Mesothelial cell of epicardium (in vitro differentiated cells): ENCODE measurements around the gene RBMS3. TPM values are rescaled to one million over a fixed set of nuclear protein-coding genes. Genes with fewer than 3 reads are reported as not detected.
A peak's percentile ranks its signal among the peaks of the same experiment; 100 is the strongest.

Source experiments
- DNase-seq, 2 experiments: peaks; one replicate each; pipeline ENCODE4 v3.0.0; 2021; ENCODE audit warnings: low spot score in 2 of 2; ENCODE audit not compliant: unreplicated experiment in 2 of 2
- H3K27ac Mint-ChIP-seq: 2 replicates; pipeline ENCODE4 v1.8.0; 2021; ENCODE audit warnings: mixed read lengths
- H3K27me3 Mint-ChIP-seq: 2 replicates; pipeline ENCODE4 v1.8.0; 2021; ENCODE audit warnings: low read depth, mixed read lengths
- H3K36me3 Mint-ChIP-seq: 2 replicates; pipeline ENCODE4 v1.8.0; 2021; ENCODE audit warnings: mixed read lengths
- H3K4me1 Mint-ChIP-seq: 2 replicates; pipeline ENCODE4 v1.8.0; 2021; ENCODE audit warnings: mixed read lengths
- H3K4me3 Mint-ChIP-seq: 2 replicates; pipeline ENCODE4 v1.8.0; 2021; ENCODE audit warnings: mild to moderate bottlenecking, moderate library complexity, mixed read lengths
- H3K9me3 Mint-ChIP-seq: 2 replicates; pipeline ENCODE4 v1.8.0; 2021; ENCODE audit warnings: mixed read lengths
- total RNA-seq: library from RNA; stranded (reverse); gene quantifications from 3 replicates; pipeline ENCODE4 v1.2.1, GENCODE V29; 2021
- TF ChIP-seq, protein P1 (sequence below): fragments of 200-600 bp; sonication (generic); IDR thresholded peaks from one replicate; pipeline ENCODE4 v1.5.0; 2021; ENCODE audit warnings: antibody characterized with exemption; ENCODE audit not compliant: unreplicated experiment

Gene RBMS3
- total RNA-seq, 1 donor from 2014 or later, result 42.5 TPM

DNA sequence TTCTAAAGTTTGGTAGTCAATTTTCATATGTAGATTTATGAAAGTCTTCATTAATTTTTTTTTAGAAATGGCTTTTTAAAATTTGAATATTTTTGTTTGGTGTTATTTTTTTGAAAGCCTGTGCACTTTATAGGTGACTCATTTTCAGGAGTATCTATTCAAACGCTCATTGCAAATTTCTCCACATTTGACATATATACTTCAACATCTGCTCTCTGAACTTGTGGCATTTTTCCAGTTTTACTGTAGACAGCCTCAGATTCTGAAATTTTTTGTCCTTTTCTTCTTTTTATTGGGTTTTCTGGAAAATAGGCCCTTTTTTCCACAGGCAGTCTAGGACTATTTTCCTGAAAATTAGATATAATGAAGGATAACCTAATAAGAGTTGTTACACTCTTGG, 396.6 kb downstream of the RBMS3 start:
- Mint-ChIP-seq H3K9me3 (peaks cover 36% of the 10 kb centered on the region), H3K4me1 (peaks cover 32% of the 10 kb centered on the region), H3K4me3 (no peak overlapping the region), H3K27ac (no peak overlapping the region), H3K36me3 (peaks cover 29% of the 10 kb centered on the region), H3K27me3 (no peaks in the 10 kb centered on the region)
- TF ChIP-seq, protein P1, sequence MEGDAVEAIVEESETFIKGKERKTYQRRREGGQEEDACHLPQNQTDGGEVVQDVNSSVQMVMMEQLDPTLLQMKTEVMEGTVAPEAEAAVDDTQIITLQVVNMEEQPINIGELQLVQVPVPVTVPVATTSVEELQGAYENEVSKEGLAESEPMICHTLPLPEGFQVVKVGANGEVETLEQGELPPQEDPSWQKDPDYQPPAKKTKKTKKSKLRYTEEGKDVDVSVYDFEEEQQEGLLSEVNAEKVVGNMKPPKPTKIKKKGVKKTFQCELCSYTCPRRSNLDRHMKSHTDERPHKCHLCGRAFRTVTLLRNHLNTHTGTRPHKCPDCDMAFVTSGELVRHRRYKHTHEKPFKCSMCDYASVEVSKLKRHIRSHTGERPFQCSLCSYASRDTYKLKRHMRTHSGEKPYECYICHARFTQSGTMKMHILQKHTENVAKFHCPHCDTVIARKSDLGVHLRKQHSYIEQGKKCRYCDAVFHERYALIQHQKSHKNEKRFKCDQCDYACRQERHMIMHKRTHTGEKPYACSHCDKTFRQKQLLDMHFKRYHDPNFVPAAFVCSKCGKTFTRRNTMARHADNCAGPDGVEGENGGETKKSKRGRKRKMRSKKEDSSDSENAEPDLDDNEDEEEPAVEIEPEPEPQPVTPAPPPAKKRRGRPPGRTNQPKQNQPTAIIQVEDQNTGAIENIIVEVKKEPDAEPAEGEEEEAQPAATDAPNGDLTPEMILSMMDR, result no peak
- no peak for DNase-seq

DNA sequence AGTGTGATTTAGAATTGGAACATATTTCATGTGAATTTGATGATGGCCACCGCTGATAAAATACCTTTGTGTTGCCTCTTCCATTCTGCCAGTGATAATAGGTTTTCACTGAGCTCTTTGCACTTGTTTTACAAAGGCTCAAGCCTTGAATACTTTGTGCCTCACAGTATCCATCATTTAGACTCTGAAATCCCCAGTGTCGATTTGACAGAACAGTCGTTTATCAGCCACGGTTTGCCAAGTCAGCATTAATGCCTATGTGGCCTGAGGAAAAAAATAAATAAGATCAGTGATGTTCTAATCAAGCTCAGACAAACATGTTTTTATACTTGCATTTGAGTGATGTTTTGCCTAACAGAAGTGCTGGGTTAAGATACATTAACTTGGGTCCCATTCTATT, 399.1 kb downstream of the RBMS3 start:
- H3K4me3 Mint-ChIP-seq, result no peak overlapping the region
- TF ChIP-seq, protein P1, result no peak

DNA sequence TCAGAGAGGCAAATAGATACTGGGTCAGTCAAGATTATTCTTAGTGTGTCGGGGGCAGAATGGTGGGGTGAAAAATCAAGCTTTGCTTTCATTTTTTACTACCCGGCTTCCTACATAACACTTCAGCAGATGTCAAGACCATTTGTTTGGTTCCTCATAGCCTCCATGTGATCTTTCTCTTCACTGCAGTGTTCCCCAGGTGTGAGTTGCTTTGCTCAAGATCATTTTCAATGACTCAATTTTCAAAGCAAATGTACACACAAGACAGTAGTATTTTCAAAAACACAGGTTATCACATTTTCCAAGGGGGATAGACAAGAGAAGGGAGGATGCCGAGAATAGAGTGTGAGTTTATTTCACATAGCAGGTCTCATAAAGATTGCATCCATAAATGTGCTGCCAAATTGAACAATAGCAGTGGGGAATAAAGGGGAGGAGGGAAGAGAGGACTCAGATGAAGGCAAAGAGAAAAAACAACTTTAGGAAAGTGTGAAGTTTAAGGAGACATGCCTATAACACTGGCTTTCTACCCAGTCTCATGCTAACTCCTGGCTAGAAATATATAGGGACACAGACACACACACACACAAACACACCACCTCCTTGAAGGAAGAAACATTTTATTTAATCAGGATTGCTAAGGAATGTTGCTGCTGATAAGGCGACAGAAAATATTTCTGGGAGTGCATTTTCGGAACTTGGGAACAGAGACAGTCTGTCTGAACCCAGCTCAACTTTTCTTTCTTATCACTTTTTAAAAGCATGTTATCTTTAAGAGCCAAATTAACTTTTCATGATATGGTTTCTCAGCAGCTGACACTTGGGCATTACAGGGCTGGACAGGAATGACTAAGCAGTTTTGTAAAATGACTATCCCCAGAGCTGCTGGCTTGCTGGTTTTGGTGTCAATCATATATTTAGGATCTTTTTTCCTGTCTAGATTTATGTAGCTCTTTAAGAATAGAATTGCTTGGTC, 402.4 kb downstream of the RBMS3 start:
- no peak for DNase-seq
- TF ChIP-seq, protein P1, result no peak
- Mint-ChIP-seq H3K27ac (peak overlapping the region; percentile 81), H3K36me3 (peaks cover 1% of the 10 kb centered on the region), H3K27me3 (no peaks in the 10 kb centered on the region), H3K4me1 (peaks cover 73% of the 10 kb centered on the region), H3K9me3 (no peaks in the 10 kb centered on the region), H3K4me3 (no peak overlapping the region)

More for the DNA sequence above, 399.1 kb downstream of the RBMS3 start:
- Mint-ChIP-seq H3K27ac (peak overlapping the region; percentile 39), H3K27me3 (no peaks in the 10 kb centered on the region), H3K4me1 (peaks cover 48% of the 10 kb centered on the region), H3K36me3 (peaks cover 11% of the 10 kb centered on the region), H3K9me3 (peaks cover 14% of the 10 kb centered on the region)
- DNase-seq, result no peak

DNA sequence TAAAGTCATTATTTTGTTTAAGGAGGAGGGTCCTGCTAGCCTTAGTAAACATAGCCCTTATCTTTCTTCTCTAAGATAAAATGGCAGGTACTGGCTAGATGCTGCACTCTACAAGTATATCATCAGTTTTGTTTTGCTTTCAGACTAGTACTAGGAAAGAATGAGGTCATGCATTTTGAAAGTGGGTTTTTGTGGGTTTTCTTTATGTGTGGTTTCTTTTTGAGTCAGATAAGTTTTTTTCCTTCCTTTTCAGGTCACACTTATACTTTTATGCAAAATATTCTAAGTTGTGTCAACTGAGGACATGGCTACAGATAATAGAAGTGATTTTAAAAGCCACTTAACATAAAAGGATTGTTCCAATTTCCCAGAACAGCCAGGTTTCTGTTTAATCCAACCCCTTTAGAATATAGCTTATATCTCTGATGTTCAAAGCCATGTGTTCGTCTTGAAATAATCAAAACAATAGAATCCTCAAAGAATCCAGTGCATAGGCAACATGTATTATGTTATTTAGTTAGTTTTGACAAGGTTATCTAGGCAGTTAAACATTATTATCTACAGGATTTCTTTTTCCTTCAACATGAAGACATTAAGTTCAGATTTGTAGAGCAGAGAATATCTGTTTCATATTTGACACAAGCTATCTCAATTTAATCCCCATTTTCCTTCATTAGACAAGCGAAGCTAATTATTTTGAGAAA, 406.2 kb downstream of the RBMS3 start:
- peak overlapping the region; percentile 85 for H3K27ac Mint-ChIP-seq

DNA sequence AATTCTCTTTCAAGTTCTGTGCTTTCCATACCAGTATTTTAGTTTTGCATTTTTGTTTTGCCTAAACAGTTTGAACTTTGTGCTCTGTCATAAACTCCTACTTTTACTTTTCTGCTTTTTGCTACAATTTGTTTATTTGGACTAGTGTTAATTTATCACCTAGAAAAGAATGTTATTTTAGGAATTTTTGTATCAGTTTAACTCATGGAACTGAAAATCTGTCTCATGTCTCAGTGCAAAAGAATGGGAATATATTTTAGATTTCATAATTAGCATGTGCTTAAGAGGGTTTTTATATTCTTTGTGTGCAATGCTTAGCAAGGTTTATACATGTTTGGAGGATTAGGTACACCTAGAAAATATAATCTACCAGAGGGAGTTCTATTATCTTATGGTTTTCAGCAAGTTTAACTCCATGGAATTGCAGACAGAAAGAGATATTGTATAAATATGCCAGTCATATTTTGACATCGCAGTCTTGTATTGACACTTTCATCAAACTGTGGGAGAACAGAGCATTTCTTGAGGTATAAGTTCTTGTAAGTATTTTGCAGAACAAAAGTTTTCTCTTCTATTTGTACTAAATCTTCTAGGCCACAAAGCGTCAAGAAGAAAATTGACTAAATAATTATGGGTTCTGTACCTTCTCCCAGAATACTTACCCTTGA, 409.9 kb downstream of the RBMS3 start:
- TF ChIP-seq, protein P1, result no peak
- Mint-ChIP-seq H3K36me3 (no peaks in the 10 kb centered on the region), H3K9me3 (no peaks in the 10 kb centered on the region), H3K27me3 (no peaks in the 10 kb centered on the region), H3K4me3 (no peak overlapping the region), H3K4me1 (peaks cover 74% of the 10 kb centered on the region), H3K27ac (peak overlapping the region; percentile 68)
- no peak for DNase-seq

More for the DNA sequence above, 406.2 kb downstream of the RBMS3 start:
- Mint-ChIP-seq H3K36me3 (peaks cover 1% of the 10 kb centered on the region), H3K4me3 (no peak overlapping the region), H3K27me3 (no peaks in the 10 kb centered on the region), H3K9me3 (no peaks in the 10 kb centered on the region), H3K4me1 (peaks cover 61% of the 10 kb centered on the region)
- no peak for DNase-seq
- TF ChIP-seq, protein P1, result no peak
